EH (cell line): ENCODE measurements around the gene RUNX1.
A peak's percentile ranks its signal among the peaks of the same experiment; 100 is the strongest.

Source experiments
- DNase-seq: peaks from one replicate; pipeline ENCODE4 v3.0.0-alpha.2; 2015; ENCODE audit warnings: low read depth

The RUNX1 gene

GRCh38 chr21:35059742-35060141 is 10.6 kb upstream of the RUNX1 start:
- DNase-seq = peak; percentile 87

- no peak for DNase-seq
Measured at GRCh38 chr21:35058058-35058457, 9.0 kb upstream of the RUNX1 start.

- DNase-seq = no peak
Measured at GRCh38 chr21:35057428-35057827, 8.3 kb upstream of the RUNX1 start.

- peak; percentile 29 for DNase-seq
Measured at GRCh38 chr21:35053356-35054096, 4.4 kb upstream of the RUNX1 start.

GRCh38 chr21:35052801-35053200 is 3.7 kb upstream of the RUNX1 start:
- DNase-seq = no peak

GRCh38 chr21:35051287-35051818 is 2.3 kb upstream of the RUNX1 start:
- DNase-seq = peak; percentile 55

- DNase-seq = peak; percentile 80
Measured at GRCh38 chr21:35050348-35051286, 1.5 kb upstream of the RUNX1 start.

- DNase-seq = peak; percentile 77
Measured at GRCh38 chr21:35048183-35048601, 910 bp downstream of the RUNX1 start.

- peak; percentile 83 for DNase-seq
Measured at GRCh38 chr21:35046880-35047229, 2.2 kb downstream of the RUNX1 start.

- no peak for DNase-seq
Measured at GRCh38 chr21:35046263-35046624, 2.9 kb downstream of the RUNX1 start.

GRCh38 chr21:35045542-35046262 is 3.4 kb downstream of the RUNX1 start:
- no peak for DNase-seq

- DNase-seq = no peak
Measured at GRCh38 chr21:35044770-35045541, 4.1 kb downstream of the RUNX1 start.

- no peak for DNase-seq
Measured at GRCh38 chr21:35044128-35044527, 5.0 kb downstream of the RUNX1 start.

GRCh38 chr21:35043549-35043948 is 5.6 kb downstream of the RUNX1 start:
- DNase-seq = no peak

- DNase-seq = no peak
Measured at GRCh38 chr21:35042836-35043235, 6.3 kb downstream of the RUNX1 start.

GRCh38 chr21:35041881-35042280 is 7.2 kb downstream of the RUNX1 start:
- no peak for DNase-seq

GRCh38 chr21:35041122-35041521 is 8.0 kb downstream of the RUNX1 start:
- no peak for DNase-seq

GRCh38 chr21:35039595-35040289 is 9.4 kb downstream of the RUNX1 start:
- no peak for DNase-seq

- no peak for DNase-seq
Measured at GRCh38 chr21:35038772-35039319, 10.3 kb downstream of the RUNX1 start.

- no peak for DNase-seq
Measured at GRCh38 chr21:35037384-35037765, 11.7 kb downstream of the RUNX1 start.
